Endodermal cell (in vitro differentiated cells): Measurements from ENCODE around the gene CNFN. TPM values are rescaled to one million over a fixed set of nuclear protein-coding genes. Genes with fewer than 3 reads are reported as not detected.
A peak's percentile ranks its signal among the peaks of the same experiment; 100 is the strongest.

Experiments
- DNase-seq: peaks from one replicate; pipeline ENCODE4 v3.0.0-alpha.2; 2017
- H3K27ac ChIP-seq: 2 replicates; pipeline ENCODE4 v1.5.1; 2013; ENCODE audit warnings: mild to moderate bottlenecking, low read depth, low read length, moderate library complexity
- H3K27me3 ChIP-seq: 2 replicates; pipeline ENCODE4 v1.6.1; 2013; ENCODE audit warnings: mild to moderate bottlenecking, low read length, moderate library complexity; ENCODE audit not compliant: insufficient read depth, control insufficient read depth, poor library complexity, severe bottlenecking
- H3K36me3 ChIP-seq: 2 replicates; pipeline ENCODE4 v1.7.0; 2013; ENCODE audit warnings: mild to moderate bottlenecking, low read length, moderate library complexity; ENCODE audit not compliant: control insufficient read depth, insufficient read depth
- H3K4me1 ChIP-seq: one replicate; pipeline ENCODE4 v1.7.0; 2013; ENCODE audit warnings: low read length; ENCODE audit not compliant: control insufficient read depth, insufficient read depth
- H3K4me3 ChIP-seq: 2 replicates; pipeline ENCODE4 v1.5.1; 2013; ENCODE audit warnings: mild to moderate bottlenecking, low read length, moderate library complexity
- H3K9ac ChIP-seq: 2 replicates; pipeline ENCODE4 v1.6.1; 2013; ENCODE audit warnings: mild to moderate bottlenecking, low read length, moderate library complexity; ENCODE audit not compliant: poor library complexity, severe bottlenecking; ENCODE audit errors: extremely low read depth
- H3K9me3 ChIP-seq: 2 replicates; pipeline ENCODE4 v1.6.1; 2013; ENCODE audit warnings: mild to moderate bottlenecking, low read length, moderate library complexity; ENCODE audit not compliant: control insufficient read depth
- H3K27ac Mint-ChIP-seq: 2 replicates; pipeline ENCODE4 v1.8.0; 2020; ENCODE audit warnings: mixed read lengths
- H3K27me3 Mint-ChIP-seq: 2 replicates; pipeline ENCODE4 v1.8.0; 2021; ENCODE audit warnings: mild to moderate bottlenecking, mixed read lengths; ENCODE audit not compliant: insufficient read depth
- H3K36me3 Mint-ChIP-seq: 2 replicates; pipeline ENCODE4 v1.8.0; 2020; ENCODE audit warnings: low read depth, mixed read lengths
- H3K4me1 Mint-ChIP-seq: 2 replicates; pipeline ENCODE4 v1.8.0; 2020; ENCODE audit warnings: mixed read lengths
- H3K4me3 Mint-ChIP-seq: 2 replicates; pipeline ENCODE4 v1.8.0; 2020; ENCODE audit warnings: mild to moderate bottlenecking, moderate library complexity, mixed read lengths
- H3K9me3 Mint-ChIP-seq: 2 replicates; pipeline ENCODE4 v1.8.0; 2020; ENCODE audit warnings: mild to moderate bottlenecking, mixed read lengths
- CTCF ChIP-seq: fragments of 200-600 bp; sonication (generic); conservative IDR thresholded peaks from 2 replicates; pipeline ENCODE4 v1.5.0; 2021; ENCODE audit warnings: antibody characterized with exemption, mild to moderate bottlenecking
- WGBS, 2 experiments: methylation state at CpG; one replicate each; pipeline versions ENCODE4 v1.1.5 to v1.1.7; 2013; ENCODE audit warnings: missing lambda C conversion rate in 2 of 2, mixed read lengths in 1 of 2; ENCODE audit not compliant: insufficient coverage in 1 of 2, insufficient read length in 1 of 2; 5-methylcytosine and 5-hydroxymethylcytosine counted together
- total RNA-seq, 2 donors: library from RNA; stranded (reverse); fragmentation: NEBNext Ultra II Directional in 1 of 2; extraction: Animal tissue kit (Norgen Biotek cat#: 25700) in 1 of 2; gene quantifications; 2 replicates in 1 of 2; 3 replicates in 1 of 2; pipeline ENCODE4 v1.2.1, GENCODE V29; 2021

The CNFN gene
- total RNA-seq, 2 donors from 2014 or later = 5.0 to 6.6 TPM

- H3K27ac Mint-ChIP-seq = no peak overlapping the region
These were observed 20.5 kb downstream of the CNFN start for GRCh38 chr19:42369433-42370067.

GRCh38 chr19:42368765-42369164 is 21.3 kb downstream of the CNFN start:
- no peak overlapping the region for H3K4me3 Mint-ChIP-seq
- H3K27me3 ChIP-seq = no peaks in the 10 kb centered on the region

More at GRCh38 chr19:42369433-42370067, 20.5 kb downstream of the CNFN start:
- Histone ChIP-seq H3K36me3 (peaks cover 19% of the 10 kb centered on the region), H3K4me1 (peaks cover 4% of the 10 kb centered on the region), H3K9ac (no peak overlapping the region), H3K27ac (no peak overlapping the region), H3K9me3 (no peaks in the 10 kb centered on the region), H3K27me3 (no peaks in the 10 kb centered on the region), H3K4me3 (no peak overlapping the region)
- peaks cover 3% of the 10 kb centered on the region for H3K9me3 Mint-ChIP-seq
- H3K27me3 Mint-ChIP-seq = no peaks in the 10 kb centered on the region
- peaks cover 37% of the 10 kb centered on the region for H3K36me3 Mint-ChIP-seq
- H3K4me3 Mint-ChIP-seq = no peak overlapping the region
- DNase-seq = peak; percentile 58
- H3K4me1 Mint-ChIP-seq = peaks cover 6% of the 10 kb centered on the region
- TF ChIP-seq CTCF = no peak
- 91 to 95% methylated on average over 18 to 27 of the region's 27 CpGs for WGBS, 2 experiments

GRCh38 chr19:42368360-42368759 is 21.7 kb downstream of the CNFN start:
- no peaks in the 10 kb centered on the region for H3K9me3 ChIP-seq
- peaks cover 25% of the 10 kb centered on the region for H3K36me3 ChIP-seq
- peaks cover 4% of the 10 kb centered on the region for H3K4me1 ChIP-seq
- H3K4me3 ChIP-seq = no peak overlapping the region
- Mint-ChIP-seq H3K4me3 (no peak overlapping the region), H3K27ac (no peak overlapping the region), H3K36me3 (peaks cover 44% of the 10 kb centered on the region), H3K9me3 (peaks cover 3% of the 10 kb centered on the region), H3K4me1 (peaks cover 6% of the 10 kb centered on the region), H3K27me3 (no peaks in the 10 kb centered on the region)
- no peak for DNase-seq
- 95 to 96% methylated on average over 4 to 11 of the region's 11 CpGs for WGBS, 2 experiments
- no peak for TF ChIP-seq CTCF
- H3K9ac ChIP-seq = no peak overlapping the region
- H3K27me3 ChIP-seq = no peaks in the 10 kb centered on the region
- no peak overlapping the region for H3K27ac ChIP-seq

More at GRCh38 chr19:42368765-42369164, 21.3 kb downstream of the CNFN start:
- Histone ChIP-seq H3K4me1 (peaks cover 4% of the 10 kb centered on the region), H3K4me3 (no peak overlapping the region), H3K9me3 (no peaks in the 10 kb centered on the region), H3K27ac (no peak overlapping the region), H3K36me3 (peaks cover 25% of the 10 kb centered on the region), H3K9ac (no peak overlapping the region)
- no peak for DNase-seq
- TF ChIP-seq CTCF = no peak
- no peak overlapping the region for H3K27ac Mint-ChIP-seq
- H3K36me3 Mint-ChIP-seq = peaks cover 40% of the 10 kb centered on the region
- peaks cover 6% of the 10 kb centered on the region for H3K4me1 Mint-ChIP-seq
- H3K9me3 Mint-ChIP-seq = peaks cover 3% of the 10 kb centered on the region
- WGBS, 2 experiments = 92 to 95% methylated on average over 12 to 15 of the region's 15 CpGs
- H3K27me3 Mint-ChIP-seq = no peaks in the 10 kb centered on the region
